ENCODE results near the gene CARNS1.

- TF ChIP-seq CTCF (IDR thresholded peaks at IDR 0.05) (no peak), POLR2AphosphoS5 (IDR thresholded peaks at IDR 0.05; ENCODE audit: insufficient read depth in 1 of 2, low read depth in 1 of 2) (no peak), POLR2A (IDR thresholded peaks at IDR 0.05) (no peak)
These were observed at the start of gene CARNS1 for GRCh38 chr11:67415501-67416304.
